Esophagus squamous epithelium (tissue), 5 donors: ENCODE measurements around the gene PIK3CG. TPM values are rescaled to one million over a fixed set of nuclear protein-coding genes. Genes with fewer than 3 reads are reported as not detected.
"Not testable (repeated sequence)": the region's sequence is repeated elsewhere in the genome, so short reads cannot be mapped to it uniquely, and the experiment has no call there.

Experiments used
- DNase-seq: peaks from one replicate; lab custom pipeline; 2025; lab: John Stamatoyannopoulos, UW
- H3K27ac ChIP-seq, 4 donors: fragments of 200-600 bp; sonication (generic); one replicate each; pipeline ENCODE4 v1.5.1; 2016 to 2019; ENCODE audit warnings: mild to moderate bottlenecking in 1 of 4
- H3K27me3 ChIP-seq, 4 donors: fragments of 200-600 bp; sonication (generic); 1 replicate in 3 of 4; 2 replicates in 1 of 4; pipeline versions ENCODE4 v1.5.1 to v1.6.0; 2017 to 2021; ENCODE audit warnings: antibody characterized with exemption in 1 of 4
- H3K36me3 ChIP-seq, 3 donors: fragments of 200-600 bp; sonication (generic); one replicate each; pipeline ENCODE4 v1.5.1; 2016 to 2019
- H3K4me1 ChIP-seq, 3 donors: fragments of 200-600 bp; sonication (generic); one replicate each; pipeline ENCODE4 v1.5.1; 2017 to 2019
- H3K4me3 ChIP-seq, 4 donors: fragments of 200-600 bp; sonication (generic); 1 replicate in 3 of 4; 2 replicates in 1 of 4; pipeline ENCODE4 v1.5.1; 2016 to 2019; ENCODE audit warnings: mild to moderate bottlenecking in 2 of 4, moderate library complexity in 1 of 4
- H3K9me3 ChIP-seq, 3 donors: fragments of 200-600 bp; sonication (generic); one replicate each; pipeline ENCODE4 v1.5.1; 2016 to 2019
- POLR2A ChIP-seq, 4 donors: fragments of 450-650 bp; IDR thresholded peaks; one replicate each; pipeline ENCODE4 v1.6.1; 2017; ENCODE audit warnings: antibody characterized with exemption in 4 of 4, mild to moderate bottlenecking in 4 of 4, moderate library complexity in 3 of 4
- WGBS, 2 donors: methylation state at CpG; one replicate each; pipeline ENCODE4 v1.1.5; 2018; 5-methylcytosine and 5-hydroxymethylcytosine counted together
- intact Hi-C: fragments of 100-400 bp; cut with DNase I; formaldehyde crosslinking; loops from one replicate; pipeline ENCODE4 v1.15.0; 2022
- total RNA-seq, 4 donors: library from RNA; depleted of rRNA; stranded (reverse); fragments of >200 nt; gene quantifications; one replicate each; pipeline ENCODE4 v1.1.0, GENCODE V29; 2016
- TF ChIP-seq, protein P1 (sequence below), 6 experiments: fragments of 450-650 bp in 4 of 6; fragments of 200-600 bp in 2 of 6; sonication (generic) in 2 of 6; IDR thresholded peaks; one replicate each; pipeline ENCODE4 v1.5.1; 2016 to 2019; ENCODE audit warnings: antibody characterized with exemption in 6 of 6, mild to moderate bottlenecking in 4 of 6, moderate library complexity in 4 of 6
- donor health status: DM: yes; HTN: yes; CAD: no.

The PIK3CG gene
- total RNA-seq, 4 donors from 2014 or later, result 1.3 to 6.1 (median 2.5) TPM

DNA sequence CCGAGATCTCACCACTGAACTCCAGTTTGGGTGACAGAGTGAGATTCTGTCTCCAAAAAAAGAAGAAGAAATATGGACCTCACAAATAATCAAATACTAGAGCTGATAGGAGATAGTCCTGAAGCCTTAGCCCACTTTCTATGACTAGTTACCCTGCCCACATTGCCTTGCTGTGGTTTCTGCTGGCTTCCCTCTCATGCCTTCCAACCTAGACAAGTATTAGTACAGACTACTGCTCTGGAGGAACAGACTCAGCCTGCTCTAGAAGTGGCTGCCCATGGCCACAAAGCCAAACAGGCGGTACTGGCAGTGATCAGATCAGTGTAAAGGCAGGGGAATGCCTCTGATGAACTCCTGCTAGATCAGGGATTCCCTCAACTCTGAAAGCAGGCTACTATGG, 89.8 kb downstream of the PIK3CG start:
- TF ChIP-seq, protein P1, sequence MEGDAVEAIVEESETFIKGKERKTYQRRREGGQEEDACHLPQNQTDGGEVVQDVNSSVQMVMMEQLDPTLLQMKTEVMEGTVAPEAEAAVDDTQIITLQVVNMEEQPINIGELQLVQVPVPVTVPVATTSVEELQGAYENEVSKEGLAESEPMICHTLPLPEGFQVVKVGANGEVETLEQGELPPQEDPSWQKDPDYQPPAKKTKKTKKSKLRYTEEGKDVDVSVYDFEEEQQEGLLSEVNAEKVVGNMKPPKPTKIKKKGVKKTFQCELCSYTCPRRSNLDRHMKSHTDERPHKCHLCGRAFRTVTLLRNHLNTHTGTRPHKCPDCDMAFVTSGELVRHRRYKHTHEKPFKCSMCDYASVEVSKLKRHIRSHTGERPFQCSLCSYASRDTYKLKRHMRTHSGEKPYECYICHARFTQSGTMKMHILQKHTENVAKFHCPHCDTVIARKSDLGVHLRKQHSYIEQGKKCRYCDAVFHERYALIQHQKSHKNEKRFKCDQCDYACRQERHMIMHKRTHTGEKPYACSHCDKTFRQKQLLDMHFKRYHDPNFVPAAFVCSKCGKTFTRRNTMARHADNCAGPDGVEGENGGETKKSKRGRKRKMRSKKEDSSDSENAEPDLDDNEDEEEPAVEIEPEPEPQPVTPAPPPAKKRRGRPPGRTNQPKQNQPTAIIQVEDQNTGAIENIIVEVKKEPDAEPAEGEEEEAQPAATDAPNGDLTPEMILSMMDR (IDR thresholded peaks at IDR 0.05), result no peak
- TF ChIP-seq POLR2A (IDR thresholded peaks at IDR 0.05), result no peak
- Histone ChIP-seq H3K4me1 (peaks cover 0 to 3% (median 0%) of the 10 kb centered on the region in 3 donors), H3K4me3 (no peak overlapping the region), H3K27ac (no peak overlapping the region), H3K9me3 (no peaks in the 10 kb centered on the region), H3K27me3 (no peaks in the 10 kb centered on the region), H3K36me3 (no peaks in the 10 kb centered on the region)
- intact Hi-C loops, result no loop called here
- DNase-seq, result no peak
- 82 to 90% methylated on average over 1 of the region's 2 CpGs for WGBS, 2 donors

DNA sequence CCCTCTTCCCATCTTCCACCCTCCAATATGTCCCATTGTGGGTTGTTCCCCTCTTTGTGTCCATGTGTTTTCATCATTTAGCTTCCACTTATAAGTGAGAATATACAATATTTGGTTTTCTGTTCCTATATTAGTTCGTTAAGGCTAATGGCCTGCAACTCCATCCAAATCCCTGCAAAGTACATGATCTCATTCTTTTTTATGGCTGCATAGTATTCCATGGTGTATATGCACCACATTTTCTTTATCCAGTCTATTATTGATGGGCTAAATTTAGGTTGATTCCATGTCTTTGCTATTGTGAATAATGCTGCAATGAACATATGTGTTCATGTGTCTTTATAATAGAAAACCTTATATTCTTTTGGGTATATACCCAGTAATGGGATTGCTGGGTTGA, 90.8 kb downstream of the PIK3CG start:
- H3K4me1 ChIP-seq, H3K9me3 ChIP-seq, intact Hi-C loops, DNase-seq, H3K36me3 ChIP-seq, H3K27ac ChIP-seq, H3K27me3 ChIP-seq, H3K4me3 ChIP-seq: not testable (repeated sequence)
- 48 to 67% methylated on average over 1 of the region's 1 CpG for WGBS, 2 donors

Other genes starting within 250 kb of the PIK3CG start
- gene CCDC71L, start 204.1 kb upstream of the PIK3CG start, total RNA-seq, result 10 to 100 TPM in 1 of 4 donors, 1 to 10 TPM in 3; 3.3 to 19.5 (median 4.8) TPM
- 10 to 100 TPM in 1 of 4 donors, 1 to 10 TPM in 3; 1.1 to 23.1 (median 4.2) TPM for gene PRKAR2B, start 179.4 kb downstream of the PIK3CG start, total RNA-seq